Uterus (tissue), 4 donors: ENCODE measurements around the gene KCTD18. TPM values are rescaled to one million over a fixed set of nuclear protein-coding genes. Genes with fewer than 3 reads are reported as not detected.
A peak's percentile ranks its signal among the peaks of the same experiment; 100 is the strongest.

Experiments
- DNase-seq, 2 donors: peaks; one replicate each; pipeline ENCODE4 v3.0.0-alpha.2; 2019 to 2020
- H3K27ac ChIP-seq, 2 donors: fragments of 200-600 bp; sonication (generic); 1 replicate in 1 of 2; 2 replicates in 1 of 2; pipeline ENCODE4 v1.5.1; 2016 to 2018
- H3K27me3 ChIP-seq, 2 donors: fragments of 200-600 bp; sonication (generic); one replicate each; pipeline ENCODE4 v1.5.1; 2018 to 2019; ENCODE audit warnings: control low read depth in 1 of 2
- H3K36me3 ChIP-seq, 2 donors: fragments of 200-600 bp; sonication (generic); one replicate each; pipeline ENCODE4 v1.5.1; 2019; ENCODE audit warnings: control low read depth in 1 of 2
- H3K4me1 ChIP-seq, 2 donors: fragments of 200-600 bp; sonication (generic); one replicate each; pipeline ENCODE4 v1.5.1; 2018 to 2019; ENCODE audit warnings: control low read depth in 1 of 2
- H3K4me3 ChIP-seq, 2 donors: fragments of 200-600 bp; sonication (generic); 1 replicate in 1 of 2; 2 replicates in 1 of 2; pipeline ENCODE4 v1.5.1; 2018 to 2019; ENCODE audit warnings: mild to moderate bottlenecking in 1 of 2
- H3K9me3 ChIP-seq, 2 donors: fragments of 200-600 bp; sonication (generic); one replicate each; pipeline ENCODE4 v1.5.1; 2019; ENCODE audit warnings: control low read depth in 1 of 2
- POLR2A ChIP-seq, 2 donors: fragments of 450-650 bp; IDR thresholded peaks; one replicate each; pipeline ENCODE4 v1.6.1; 2016; ENCODE audit warnings: antibody characterized with exemption in 2 of 2, mild to moderate bottlenecking in 1 of 2, moderate library complexity in 1 of 2
- intact Hi-C: fragments of 100-400 bp; cut with DNase I; formaldehyde crosslinking; loops from one replicate; pipeline ENCODE4 v1.15.1; 2023; ENCODE audit warnings: low total_unique reads
- total RNA-seq, 4 donors: library from RNA; depleted of rRNA in 3 of 4; stranded (reverse); fragments of >200 nt in 3 of 4; gene quantifications; one replicate each; pipeline versions ENCODE4 v1.1.0 to v1.2.4, GENCODE V29; 2014 to 2023
- TF ChIP-seq, protein P1 (sequence below), 4 experiments: fragments of 200-600 bp in 2 of 4; fragments of 450-650 bp in 2 of 4; sonication (generic) in 2 of 4; IDR thresholded peaks; one replicate each; pipeline ENCODE4 v1.5.1; 2016 to 2019; ENCODE audit warnings: antibody characterized with exemption in 4 of 4, mild to moderate bottlenecking in 2 of 4, moderate library complexity in 1 of 4
- donor health status: DM: yes; HTN: yes; CAD: no.

The KCTD18 gene
- total RNA-seq, 4 donors from 2014 or later, result 10.5 to 77.4 (median 16.9) TPM

DNA sequence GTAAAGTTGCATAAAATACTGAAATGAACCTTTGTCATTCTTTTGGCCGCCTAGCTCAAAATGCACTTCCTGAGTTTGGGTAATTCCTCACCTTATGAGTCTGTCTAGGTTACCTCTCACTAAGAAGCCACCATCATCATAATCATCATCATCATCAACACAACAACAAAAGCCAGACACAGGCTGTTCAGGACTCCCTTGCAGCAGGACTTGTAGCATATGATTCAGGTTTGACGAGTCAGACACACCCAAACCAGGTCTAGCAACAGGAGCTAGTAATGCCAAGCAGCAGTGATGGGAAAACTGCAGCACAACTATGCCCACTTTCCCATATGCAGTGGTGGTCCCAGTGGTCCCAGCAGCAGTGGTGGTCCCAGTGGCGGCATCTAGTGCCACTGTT lies 13.3 kb upstream of the KCTD18 start:
- no peak for TF ChIP-seq POLR2A (IDR thresholded peaks at IDR 0.05)
- TF ChIP-seq, protein P1, sequence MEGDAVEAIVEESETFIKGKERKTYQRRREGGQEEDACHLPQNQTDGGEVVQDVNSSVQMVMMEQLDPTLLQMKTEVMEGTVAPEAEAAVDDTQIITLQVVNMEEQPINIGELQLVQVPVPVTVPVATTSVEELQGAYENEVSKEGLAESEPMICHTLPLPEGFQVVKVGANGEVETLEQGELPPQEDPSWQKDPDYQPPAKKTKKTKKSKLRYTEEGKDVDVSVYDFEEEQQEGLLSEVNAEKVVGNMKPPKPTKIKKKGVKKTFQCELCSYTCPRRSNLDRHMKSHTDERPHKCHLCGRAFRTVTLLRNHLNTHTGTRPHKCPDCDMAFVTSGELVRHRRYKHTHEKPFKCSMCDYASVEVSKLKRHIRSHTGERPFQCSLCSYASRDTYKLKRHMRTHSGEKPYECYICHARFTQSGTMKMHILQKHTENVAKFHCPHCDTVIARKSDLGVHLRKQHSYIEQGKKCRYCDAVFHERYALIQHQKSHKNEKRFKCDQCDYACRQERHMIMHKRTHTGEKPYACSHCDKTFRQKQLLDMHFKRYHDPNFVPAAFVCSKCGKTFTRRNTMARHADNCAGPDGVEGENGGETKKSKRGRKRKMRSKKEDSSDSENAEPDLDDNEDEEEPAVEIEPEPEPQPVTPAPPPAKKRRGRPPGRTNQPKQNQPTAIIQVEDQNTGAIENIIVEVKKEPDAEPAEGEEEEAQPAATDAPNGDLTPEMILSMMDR (IDR thresholded peaks at IDR 0.05), result no peak

GRCh38 chr2:200515155-200515554 lies 5.3 kb upstream of the KCTD18 start:
- no peaks in the 10 kb centered on the region for H3K27me3 ChIP-seq
- DNase-seq, result no peak
- H3K4me1 ChIP-seq, result peaks cover 0 to 7% of the 10 kb centered on the region in 2 donors
- H3K36me3 ChIP-seq, result no peaks in the 10 kb centered on the region
- no peak overlapping the region for H3K4me3 ChIP-seq
- intact Hi-C loops, result no loop called here
- TF ChIP-seq, protein P1 (IDR thresholded peaks at IDR 0.05), result no peak
- TF ChIP-seq POLR2A (IDR thresholded peaks at IDR 0.05), result no peak
- no peak overlapping the region for H3K27ac ChIP-seq
- H3K9me3 ChIP-seq, result no peaks in the 10 kb centered on the region

More for the DNA sequence above, 13.3 kb upstream of the KCTD18 start:
- no peaks in the 10 kb centered on the region for H3K9me3 ChIP-seq
- intact Hi-C loops, result no loop called here
- H3K27me3 ChIP-seq, result no peaks in the 10 kb centered on the region
- no peaks in the 10 kb centered on the region for H3K36me3 ChIP-seq
- no peak overlapping the region for H3K4me3 ChIP-seq
- H3K4me1 ChIP-seq, result peaks cover 4 to 10% of the 10 kb centered on the region in 2 donors
- no peak overlapping the region for H3K27ac ChIP-seq
- DNase-seq, result no peak

- Histone ChIP-seq H3K27me3 (no peaks in the 10 kb centered on the region), H3K4me1 (peaks cover 0 to 7% of the 10 kb centered on the region in 2 donors), H3K36me3 (no peaks in the 10 kb centered on the region), H3K4me3 (peak overlapping the region; percentile 64 to 95), H3K9me3 (no peaks in the 10 kb centered on the region), H3K27ac (peak overlapping the region; percentile 85 to 93)
- intact Hi-C loops, result no loop called here
- TF ChIP-seq, protein P1 (IDR thresholded peaks at IDR 0.05), result no peak
- no peak for TF ChIP-seq POLR2A (IDR thresholded peaks at IDR 0.05)
- DNase-seq, result no peak
Measured at GRCh38 chr2:200509235-200509611, 645 bp downstream of the KCTD18 start.

DNA sequence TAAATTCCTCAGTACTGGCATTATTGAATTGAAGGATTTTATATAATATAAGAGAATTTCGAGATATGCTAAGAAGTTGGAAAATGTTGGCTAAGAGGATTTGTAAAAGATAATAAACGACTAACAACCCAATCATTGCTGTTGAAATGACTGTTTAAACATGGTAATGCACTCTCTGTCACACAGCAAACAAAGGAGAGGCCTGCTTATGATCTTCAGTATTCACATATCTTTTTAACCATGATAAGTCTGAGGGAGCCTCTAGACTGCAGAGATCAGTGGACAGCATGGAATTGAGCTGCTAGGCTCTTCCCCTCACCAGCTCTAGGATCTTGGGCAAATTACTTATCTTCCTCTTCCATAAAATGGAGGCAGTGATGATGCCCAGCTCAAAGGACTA lies 2.7 kb downstream of the KCTD18 start:
- no peak for TF ChIP-seq POLR2A (IDR thresholded peaks at IDR 0.05)
- TF ChIP-seq, protein P1 (IDR thresholded peaks at IDR 0.05), result no peak
- Histone ChIP-seq H3K9me3 (no peaks in the 10 kb centered on the region), H3K27me3 (no peaks in the 10 kb centered on the region), H3K27ac (no peak overlapping the region), H3K4me3 (no peak overlapping the region), H3K4me1 (peaks cover 0 to 7% of the 10 kb centered on the region in 2 donors), H3K36me3 (no peaks in the 10 kb centered on the region)
- intact Hi-C loops, result no loop called here
- DNase-seq, result no peak

GRCh38 chr2:200506679-200507078 lies 3.2 kb downstream of the KCTD18 start:
- no peak for DNase-seq
- Histone ChIP-seq H3K27ac (no peak overlapping the region), H3K27me3 (no peaks in the 10 kb centered on the region), H3K9me3 (no peaks in the 10 kb centered on the region), H3K4me3 (no peak overlapping the region), H3K36me3 (no peaks in the 10 kb centered on the region), H3K4me1 (peaks cover 0 to 7% of the 10 kb centered on the region in 2 donors)
- TF ChIP-seq POLR2A (IDR thresholded peaks at IDR 0.05), result no peak
- intact Hi-C loops, result no loop called here

- intact Hi-C loops, result no loop called here
Measured at GRCh38 chr2:200502196-200502595, 7.7 kb downstream of the KCTD18 start.

More at GRCh38 chr2:200502196-200502595, 7.7 kb downstream of the KCTD18 start:
- no peaks in the 10 kb centered on the region for H3K36me3 ChIP-seq
- no peaks in the 10 kb centered on the region for H3K4me1 ChIP-seq
- DNase-seq, result no peak
- no peak overlapping the region for H3K27ac ChIP-seq
- H3K4me3 ChIP-seq, result no peak overlapping the region
- H3K9me3 ChIP-seq, result no peaks in the 10 kb centered on the region
- no peak for TF ChIP-seq POLR2A (IDR thresholded peaks at IDR 0.05)
- TF ChIP-seq, protein P1 (IDR thresholded peaks at IDR 0.05), result no peak
- H3K27me3 ChIP-seq, result no peaks in the 10 kb centered on the region
